GM10847 (cell line): ENCODE measurements around the gene MET.

Experiments
- POLR2A ChIP-seq: IDR thresholded peaks from 2 replicates; pipeline ENCODE4 v1.6.1; 2011; ENCODE audit not compliant: insufficient read length; ENCODE audit errors: extremely low read depth

Gene MET

DNA sequence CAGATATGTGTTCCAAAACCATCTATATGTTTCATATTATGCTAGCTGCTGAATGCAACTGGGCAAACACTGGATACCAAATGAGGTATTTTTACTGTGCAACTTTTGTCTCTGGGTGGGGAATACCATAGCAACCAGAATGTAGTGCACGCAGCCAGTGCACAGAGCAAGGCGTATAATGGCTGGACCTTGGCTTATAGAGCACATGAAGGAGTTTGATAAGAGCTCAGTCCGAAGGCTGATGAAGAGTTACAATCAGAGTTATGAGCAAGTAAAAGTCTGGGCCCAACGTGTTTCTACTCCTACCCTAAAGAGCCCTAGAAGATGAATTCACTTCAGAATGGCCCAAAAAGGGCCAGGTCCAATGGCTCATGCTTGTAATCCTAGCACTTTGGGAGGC lies 82.2 kb downstream of the MET start:
- TF ChIP-seq POLR2A = no peak

DNA sequence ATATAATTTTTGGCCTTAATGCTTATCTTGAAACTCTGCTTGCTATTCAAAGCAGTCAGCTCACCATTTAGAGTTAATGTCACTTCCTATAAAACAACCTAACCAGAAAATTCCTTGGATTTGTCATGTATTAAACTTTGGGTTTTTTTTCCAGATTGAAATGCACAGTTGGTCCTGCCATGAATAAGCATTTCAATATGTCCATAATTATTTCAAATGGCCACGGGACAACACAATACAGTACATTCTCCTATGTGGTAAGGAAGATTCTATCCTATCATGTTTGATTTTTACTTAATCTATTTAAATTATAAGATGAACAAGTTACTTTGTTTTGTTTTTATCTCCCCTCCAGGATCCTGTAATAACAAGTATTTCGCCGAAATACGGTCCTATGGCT lies 85.3 kb downstream of the MET start:
- no peak for TF ChIP-seq POLR2A

DNA sequence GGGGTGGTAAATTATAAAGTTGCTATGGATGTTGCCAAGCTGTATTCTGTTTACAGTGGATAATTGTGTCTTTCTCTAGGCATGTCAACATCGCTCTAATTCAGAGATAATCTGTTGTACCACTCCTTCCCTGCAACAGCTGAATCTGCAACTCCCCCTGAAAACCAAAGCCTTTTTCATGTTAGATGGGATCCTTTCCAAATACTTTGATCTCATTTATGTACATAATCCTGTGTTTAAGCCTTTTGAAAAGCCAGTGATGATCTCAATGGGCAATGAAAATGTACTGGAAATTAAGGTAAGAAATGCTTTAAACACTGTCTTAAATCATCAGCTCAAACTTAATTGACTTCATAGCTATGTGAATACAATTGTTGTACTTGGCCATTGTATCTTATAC lies 91.0 kb downstream of the MET start:
- no peak for TF ChIP-seq POLR2A

DNA sequence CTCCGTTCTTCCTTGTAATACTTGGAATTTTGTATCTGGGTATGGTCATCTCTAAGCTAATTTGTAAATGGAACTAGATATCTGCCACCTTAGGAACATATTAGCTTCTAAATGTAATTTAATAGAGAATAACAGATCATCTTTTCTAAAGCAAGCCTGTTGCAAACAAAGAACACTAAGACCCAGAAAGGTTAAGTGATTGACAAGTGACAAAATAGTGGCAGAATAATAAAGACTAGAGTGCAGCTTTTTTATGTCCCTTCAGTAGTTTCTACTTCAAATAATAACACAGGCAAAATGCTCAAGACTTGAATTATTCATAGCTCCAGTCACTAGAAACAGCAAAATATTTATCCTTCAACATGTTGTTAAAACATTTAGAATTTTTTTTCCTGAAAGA lies 91.7 kb downstream of the MET start:
- TF ChIP-seq POLR2A = no peak

DNA sequence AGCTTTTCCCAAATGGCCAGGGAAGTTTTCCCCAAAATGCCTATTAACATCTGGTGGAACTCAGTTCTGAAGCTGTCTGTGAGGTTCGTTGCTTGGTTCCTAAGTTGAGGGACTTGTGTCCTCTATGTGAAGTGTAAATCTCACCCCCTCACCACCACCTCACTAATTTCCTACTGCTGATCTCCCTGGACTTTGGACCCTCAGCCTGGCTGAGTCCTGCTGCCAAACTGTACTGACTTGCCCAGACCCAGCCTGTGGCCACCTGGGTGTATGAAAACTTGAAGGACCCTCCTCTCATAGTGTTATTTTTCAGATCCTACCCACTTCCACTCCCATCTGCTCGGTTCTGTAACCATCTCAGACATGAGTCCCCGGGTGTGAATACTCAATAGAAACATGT lies 94.9 kb downstream of the MET start:
- TF ChIP-seq POLR2A = no peak

DNA sequence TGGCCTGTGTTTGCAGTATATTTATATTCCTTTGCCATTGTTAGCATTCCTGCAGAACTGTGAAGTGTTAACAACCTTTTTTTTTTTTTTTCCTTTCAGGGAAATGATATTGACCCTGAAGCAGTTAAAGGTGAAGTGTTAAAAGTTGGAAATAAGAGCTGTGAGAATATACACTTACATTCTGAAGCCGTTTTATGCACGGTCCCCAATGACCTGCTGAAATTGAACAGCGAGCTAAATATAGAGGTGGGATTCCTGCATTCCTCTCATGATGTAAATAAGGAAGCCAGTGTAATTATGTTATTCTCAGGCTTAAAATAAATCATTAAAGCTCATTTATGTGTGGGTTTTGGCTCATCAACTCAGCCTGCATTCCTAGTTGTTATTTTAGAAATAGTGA lies 97.5 kb downstream of the MET start:
- TF ChIP-seq POLR2A = no peak

DNA sequence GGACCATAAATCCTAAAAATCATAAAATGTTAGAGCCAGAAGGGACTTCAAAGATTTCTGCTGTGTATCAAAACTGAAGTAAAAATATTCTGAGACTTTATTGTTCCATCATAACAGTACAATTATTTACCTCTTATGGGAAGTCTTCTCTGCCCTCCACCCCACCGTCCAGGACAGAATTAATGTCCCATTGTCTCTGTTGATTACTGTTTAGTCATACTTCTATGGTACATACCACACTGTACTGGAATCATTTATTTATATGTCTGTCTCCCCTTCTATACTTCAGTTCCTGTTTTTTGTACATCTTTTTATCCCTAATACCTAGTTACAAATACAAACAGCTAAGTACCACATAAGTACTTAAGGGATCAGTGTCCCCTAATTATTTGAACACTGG lies 98.9 kb downstream of the MET start:
- no peak for TF ChIP-seq POLR2A

DNA sequence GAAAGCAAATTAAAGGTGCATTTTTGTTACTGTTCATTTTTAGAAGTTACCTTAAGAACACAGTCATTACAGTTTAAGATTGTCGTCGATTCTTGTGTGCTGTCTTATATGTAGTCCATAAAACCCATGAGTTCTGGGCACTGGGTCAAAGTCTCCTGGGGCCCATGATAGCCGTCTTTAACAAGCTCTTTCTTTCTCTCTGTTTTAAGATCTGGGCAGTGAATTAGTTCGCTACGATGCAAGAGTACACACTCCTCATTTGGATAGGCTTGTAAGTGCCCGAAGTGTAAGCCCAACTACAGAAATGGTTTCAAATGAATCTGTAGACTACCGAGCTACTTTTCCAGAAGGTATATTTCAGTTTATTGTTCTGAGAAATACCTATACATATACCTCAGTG lies 99.6 kb downstream of the MET start:
- TF ChIP-seq POLR2A = no peak

DNA sequence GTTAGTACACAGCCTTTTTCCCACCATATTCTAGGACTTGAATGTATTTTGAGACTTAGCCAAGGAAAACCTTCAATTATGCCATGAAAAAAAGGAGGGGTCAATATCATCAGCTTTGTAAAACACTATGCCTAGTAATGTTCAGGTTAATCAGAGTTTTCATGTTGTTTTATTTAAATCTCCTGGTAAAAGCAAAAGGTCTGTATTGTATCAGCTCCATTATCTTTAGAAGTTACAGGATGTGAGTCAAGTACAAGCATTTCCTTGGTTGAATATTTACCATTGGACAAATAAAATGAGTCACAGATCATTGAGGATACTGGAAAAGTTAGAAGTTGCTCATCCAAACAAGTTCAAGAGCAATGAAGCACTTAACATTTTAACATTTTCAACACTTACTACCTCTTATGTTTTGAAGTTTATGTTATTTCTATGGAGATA lies 100.4 kb downstream of the MET start:
- no peak for TF ChIP-seq POLR2A

DNA sequence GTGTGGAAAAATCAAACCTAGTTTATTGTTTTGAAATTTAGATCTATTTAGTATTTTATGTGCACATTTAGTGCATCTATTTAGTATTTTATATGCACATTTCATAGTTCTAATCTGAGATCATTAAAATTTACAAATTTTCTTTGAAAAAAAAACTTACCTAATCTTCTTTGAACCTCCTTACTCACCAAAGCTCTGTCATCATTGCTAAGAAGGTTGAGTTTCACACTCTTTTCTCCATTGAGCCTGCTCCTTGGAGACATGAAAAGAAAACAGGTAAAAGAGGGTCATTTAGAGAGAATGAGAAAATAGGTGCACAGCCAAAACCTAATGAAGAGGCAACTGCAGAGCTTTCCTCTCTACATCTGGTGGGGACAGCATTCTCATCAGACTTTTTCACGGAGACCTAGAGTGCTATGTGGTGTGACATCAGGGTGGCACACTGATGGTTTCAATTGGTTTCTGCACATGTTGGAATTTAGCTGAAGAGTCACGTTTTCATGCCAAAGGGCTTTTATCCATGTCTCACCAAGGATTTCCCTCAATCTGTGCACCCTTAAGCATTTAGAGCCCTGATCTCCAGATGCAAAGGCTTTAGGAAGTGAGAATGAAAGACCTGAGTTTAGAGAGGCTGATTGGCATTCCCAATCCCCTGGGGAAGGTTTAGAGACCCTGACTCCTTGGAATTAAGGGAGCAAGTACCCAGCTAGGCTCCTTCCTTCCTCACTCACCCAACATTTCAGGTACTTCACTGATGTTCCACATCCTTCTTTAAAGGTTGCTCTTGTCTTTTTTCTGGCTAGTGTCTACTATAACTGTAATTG lies 101.1 kb downstream of the MET start:
- no peak for TF ChIP-seq POLR2A

DNA sequence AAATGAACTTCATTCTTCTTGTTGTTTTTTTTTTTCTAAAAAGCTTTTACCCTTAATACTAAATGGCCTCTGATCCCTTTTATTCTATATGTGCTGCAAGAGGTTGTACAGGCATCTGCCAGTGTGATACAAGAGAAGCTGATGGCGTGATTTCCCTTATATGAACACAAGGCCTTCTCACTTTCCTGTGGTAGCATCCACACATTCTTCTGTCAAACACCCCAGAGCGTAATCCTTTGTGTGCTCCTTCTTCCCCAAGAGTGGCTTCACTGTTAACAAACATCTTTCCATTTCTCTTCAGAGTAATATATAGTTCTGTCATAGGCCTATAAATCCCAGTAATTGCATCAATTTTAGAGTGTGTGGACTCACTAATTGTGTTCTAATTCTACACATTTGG lies 104.0 kb downstream of the MET start:
- TF ChIP-seq POLR2A = no peak

DNA sequence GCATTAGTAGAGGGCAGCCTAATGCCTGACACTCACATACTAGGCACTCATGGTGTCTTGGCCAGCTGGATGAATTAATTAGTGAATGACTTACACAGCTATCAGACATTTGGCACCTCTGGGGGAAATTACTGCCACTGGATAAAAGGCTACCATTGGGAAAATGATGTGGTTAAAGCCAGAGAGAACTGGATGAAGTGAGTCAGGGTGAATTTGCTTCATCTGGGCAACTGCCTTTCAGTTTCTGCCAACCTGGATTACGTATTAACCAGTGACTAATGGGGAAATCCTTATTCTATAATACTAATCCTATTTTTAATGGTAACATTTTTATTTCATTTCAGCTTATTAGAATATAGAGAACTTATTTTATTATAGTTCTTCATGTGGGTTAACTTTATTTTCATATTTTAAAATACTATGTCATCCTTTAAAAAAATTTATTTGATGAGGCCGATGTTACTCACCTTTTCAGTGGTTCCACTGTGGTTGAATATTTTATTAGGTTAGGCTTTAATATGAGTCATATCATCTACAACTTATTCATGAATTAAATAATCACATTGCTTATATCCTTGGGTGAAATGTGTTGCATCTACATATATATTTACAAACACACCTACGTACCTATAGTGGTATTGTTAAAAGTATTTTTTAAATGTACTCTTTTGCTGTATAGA lies 104.8 kb downstream of the MET start:
- TF ChIP-seq POLR2A = no peak

DNA sequence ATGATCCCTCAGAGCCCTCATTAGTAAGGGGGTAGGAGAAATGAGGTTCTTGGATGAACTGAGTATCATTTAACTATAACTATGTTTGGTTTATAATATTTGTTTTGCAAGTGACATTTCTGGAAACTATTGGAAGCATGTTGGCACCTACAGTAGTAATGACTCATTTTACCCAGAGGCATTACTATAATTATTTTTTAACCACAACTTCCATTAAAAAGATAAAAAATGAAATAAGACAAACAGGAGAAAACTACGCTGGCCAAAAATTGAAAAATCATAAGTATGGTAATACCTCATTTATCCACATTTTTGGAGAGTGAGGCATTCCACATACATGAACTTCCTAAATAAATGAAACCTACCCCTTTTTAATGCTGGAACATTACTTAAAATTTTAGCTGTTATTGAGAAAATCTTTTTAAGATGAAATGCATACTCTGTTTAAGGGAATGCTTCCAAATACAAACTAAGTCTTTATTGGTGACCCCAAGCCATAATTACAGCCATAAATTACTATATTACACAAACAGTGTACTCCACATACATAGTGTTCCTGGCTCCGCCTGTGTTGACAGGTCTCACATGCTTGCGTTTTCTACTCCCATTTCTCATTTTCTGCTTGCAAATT lies 105.8 kb downstream of the MET start:
- TF ChIP-seq POLR2A = no peak

DNA sequence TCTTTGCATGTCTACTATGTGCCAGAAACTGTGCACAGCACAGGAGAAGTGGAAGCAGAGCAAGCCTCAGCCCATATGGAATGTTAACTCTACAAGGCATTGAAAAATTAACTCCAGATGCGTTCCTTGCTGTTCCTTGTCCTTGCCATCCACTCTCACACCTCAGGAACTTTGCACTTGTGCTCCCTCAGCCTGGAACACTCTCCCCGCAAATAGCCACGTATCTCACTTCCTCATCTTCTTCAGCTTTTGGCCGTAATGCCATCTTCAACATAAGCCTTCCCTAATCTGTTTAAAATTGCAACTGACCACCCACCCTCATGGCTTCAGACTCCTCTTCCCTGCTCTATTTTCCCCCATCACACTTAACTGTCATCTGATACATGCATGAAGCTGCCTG lies 107.2 kb downstream of the MET start:
- TF ChIP-seq POLR2A = no peak

DNA sequence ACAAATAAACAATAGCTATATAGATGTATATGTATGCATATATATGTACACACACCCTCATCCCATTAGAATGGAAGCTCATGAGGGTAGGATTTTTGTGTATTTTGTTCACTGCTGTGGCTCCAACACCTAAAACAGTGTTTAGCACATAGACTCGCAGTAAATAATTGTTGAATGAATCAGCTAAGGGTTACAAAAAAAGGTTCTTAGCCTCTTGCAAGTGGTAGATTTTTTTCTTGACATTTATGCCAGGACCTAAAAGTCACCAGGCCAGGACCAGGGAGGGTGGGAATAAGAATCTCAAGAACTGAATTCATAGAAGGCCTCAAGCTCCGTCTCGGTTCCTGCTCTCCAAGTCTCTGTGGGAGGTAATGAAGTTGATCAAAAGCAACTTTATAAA lies 107.9 kb downstream of the MET start:
- no peak for TF ChIP-seq POLR2A

DNA sequence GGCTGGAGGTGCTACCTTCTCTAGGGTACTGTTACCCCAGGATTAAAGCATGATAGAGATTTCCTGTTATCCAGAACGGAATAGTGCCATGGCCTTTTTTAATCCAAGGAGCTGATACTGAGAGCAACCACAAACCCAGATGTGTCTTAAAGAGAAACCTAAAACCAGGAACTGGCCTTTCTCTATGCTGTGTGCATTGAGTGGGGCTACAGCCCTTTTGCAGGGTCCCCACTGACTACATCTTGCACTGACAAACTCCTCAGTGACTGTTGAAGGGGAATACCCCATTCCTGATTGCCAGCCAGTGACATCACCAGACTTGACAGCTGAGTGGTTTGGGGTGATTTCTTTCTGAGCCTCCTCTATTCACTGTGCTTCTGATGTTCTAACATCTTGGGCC lies 108.5 kb downstream of the MET start:
- TF ChIP-seq POLR2A = no peak

DNA sequence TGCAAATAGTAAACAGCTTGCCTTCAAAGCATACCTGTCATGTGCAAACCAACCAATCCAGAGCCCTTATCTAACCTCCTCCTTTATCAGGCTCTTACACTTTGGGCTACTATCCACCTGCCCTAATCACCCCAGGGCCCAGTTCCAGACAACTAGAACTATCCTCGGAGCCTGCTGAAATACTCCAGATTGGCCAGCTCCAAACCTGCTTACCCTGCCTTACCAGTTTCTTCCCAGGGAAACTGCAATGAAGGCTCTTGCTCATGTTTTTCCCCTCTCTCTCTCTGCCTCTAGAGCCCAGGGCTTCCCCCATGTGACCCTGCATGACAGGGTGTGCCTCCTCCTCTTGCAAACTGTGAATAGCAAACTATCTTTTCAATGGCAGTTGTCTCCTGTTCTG lies 109.0 kb downstream of the MET start:
- TF ChIP-seq POLR2A = no peak

DNA sequence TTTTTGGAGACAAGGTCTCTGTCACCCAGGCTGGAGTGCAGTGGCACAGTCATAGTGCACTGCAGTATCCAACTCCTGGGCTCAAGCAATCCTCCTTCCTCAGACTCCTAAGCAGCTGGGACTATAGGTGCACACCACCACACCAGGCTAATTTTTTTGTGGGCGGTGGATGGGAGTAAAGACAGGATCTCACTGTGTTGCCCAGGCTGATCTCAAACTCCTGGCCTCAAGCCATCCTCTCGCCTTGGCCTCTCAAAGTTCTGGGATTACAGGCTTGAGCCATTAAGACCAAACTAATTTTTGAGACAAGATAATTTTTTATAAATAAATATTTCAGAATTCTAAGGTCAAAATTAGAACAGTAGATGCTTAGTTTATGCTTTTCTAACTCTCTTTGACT lies 109.6 kb downstream of the MET start:
- TF ChIP-seq POLR2A = no peak
